Stimulated activated naive CD8-positive, alpha-beta T cell treated with anti-CD3 and anti-CD28 coated beads, Interleukin-15, amount 100 ng/mL, for 72 hours (primary cell): ENCODE results near the gene TPM3.
"Not testable (repeated sequence)": the region's sequence is repeated elsewhere in the genome, so short reads cannot be mapped to it uniquely, and the experiment has no call there.

Source experiments
- ATAC-seq: fragments of 150-1000 bp; cut with Tn5 transposase; 2 replicates; pipeline ENCODE4 v1.10.0; 2021; ENCODE audit warnings: mild to moderate bottlenecking, moderate library complexity
- DNase-seq, 2 donors: peaks; one replicate each; pipeline ENCODE4 v3.0.0; 2021 to 2022
- H3K27ac Mint-ChIP-seq, 2 donors: one replicate each; pipeline ENCODE4 v1.8.0; 2022; ENCODE audit warnings: mild to moderate bottlenecking in 2 of 2, mixed read lengths in 2 of 2, moderate library complexity in 2 of 2
- H3K27me3 Mint-ChIP-seq: one replicate; pipeline ENCODE4 v1.8.0; 2022; ENCODE audit warnings: mixed read lengths
- H3K4me1 Mint-ChIP-seq: one replicate; pipeline ENCODE4 v1.8.0; 2022; ENCODE audit warnings: mild to moderate bottlenecking, mixed read lengths
- H3K4me3 Mint-ChIP-seq, 2 donors: one replicate each; pipeline ENCODE4 v1.8.0; 2022; ENCODE audit warnings: mild to moderate bottlenecking in 2 of 2, mixed read lengths in 2 of 2, moderate library complexity in 1 of 2
- H3K9me3 Mint-ChIP-seq, 2 donors: one replicate each; pipeline ENCODE4 v1.8.0; 2022; ENCODE audit warnings: mixed read lengths in 2 of 2

The TPM3 gene

GRCh38 chr1:154219541-154219940 lies 27.6 kb upstream of the TPM3 start:
- peak overlapping the region; percentile 97 to 100 for H3K27ac Mint-ChIP-seq
- DNase-seq (no peak), ATAC-seq (no peak)
- no peaks in the 10 kb centered on the region for H3K27me3 Mint-ChIP-seq
- H3K9me3 Mint-ChIP-seq: peaks cover 6 to 12% of the 10 kb centered on the region in 2 donors
- H3K4me1 Mint-ChIP-seq: peaks cover 64% of the 10 kb centered on the region
- H3K4me3 Mint-ChIP-seq: peak overlapping the region; percentile 91 to 97

GRCh38 chr1:154218545-154218944 lies 26.6 kb upstream of the TPM3 start:
- no peaks in the 10 kb centered on the region for H3K27me3 Mint-ChIP-seq
- H3K4me3 Mint-ChIP-seq: peak overlapping the region; percentile 91 to 97
- no peak for DNase-seq
- no peak for ATAC-seq
- H3K4me1 Mint-ChIP-seq: peaks cover 63% of the 10 kb centered on the region
- H3K9me3 Mint-ChIP-seq: peaks cover 6 to 12% of the 10 kb centered on the region in 2 donors
- H3K27ac Mint-ChIP-seq: peak overlapping the region in 1 of 2 donors; percentile 100

GRCh38 chr1:154213274-154213673 lies 21.4 kb upstream of the TPM3 start:
- H3K9me3 Mint-ChIP-seq: no peaks in the 10 kb centered on the region
- H3K4me3 Mint-ChIP-seq: no peak overlapping the region
- peak; percentile 85 for ATAC-seq
- H3K27ac Mint-ChIP-seq: peak overlapping the region; percentile 63 to 87
- no peak for DNase-seq
- no peaks in the 10 kb centered on the region for H3K27me3 Mint-ChIP-seq
- H3K4me1 Mint-ChIP-seq: peaks cover 46% of the 10 kb centered on the region

- H3K4me1 Mint-ChIP-seq: peaks cover 41% of the 10 kb centered on the region
- no peak for ATAC-seq
- no peaks in the 10 kb centered on the region for H3K9me3 Mint-ChIP-seq
These were observed 20.2 kb upstream of the TPM3 start for GRCh38 chr1:154212083-154212482.

GRCh38 chr1:154208677-154209388 lies 16.9 kb upstream of the TPM3 start:
- Mint-ChIP-seq H3K4me1 (peaks cover 42% of the 10 kb centered on the region), H3K9me3 (no peaks in the 10 kb centered on the region), H3K4me3 (no peak overlapping the region), H3K27me3 (no peaks in the 10 kb centered on the region), H3K27ac (peak overlapping the region; percentile 6 to 35)
- ATAC-seq (peak; percentile 40), DNase-seq (no peak)

More at GRCh38 chr1:154212083-154212482, 20.2 kb upstream of the TPM3 start:
- H3K4me3 Mint-ChIP-seq: no peak overlapping the region
- no peak overlapping the region for H3K27ac Mint-ChIP-seq
- no peak for DNase-seq
- no peaks in the 10 kb centered on the region for H3K27me3 Mint-ChIP-seq

GRCh38 chr1:154207262-154207661 lies 15.4 kb upstream of the TPM3 start:
- no peaks in the 10 kb centered on the region for H3K9me3 Mint-ChIP-seq
- DNase-seq: no peak
- no peak for ATAC-seq
- no peaks in the 10 kb centered on the region for H3K27me3 Mint-ChIP-seq
- H3K4me3 Mint-ChIP-seq: no peak overlapping the region
- peak overlapping the region; percentile 81 for H3K27ac Mint-ChIP-seq
- peaks cover 40% of the 10 kb centered on the region for H3K4me1 Mint-ChIP-seq

GRCh38 chr1:154206196-154206595 lies 14.3 kb upstream of the TPM3 start, which contains the start of gene CFAP141:
Gene CFAP141, minus strand, starts transcription at chr1:154206333. Its CDS starts 26 bp downstream, at chr1:154206307.
- ATAC-seq (peak; percentile 92), DNase-seq (peak in 1 of 2 donors; percentile 41)
- H3K9me3 Mint-ChIP-seq: no peaks in the 10 kb centered on the region
- H3K4me3 Mint-ChIP-seq: no peak within 1 kb of the TSS
- H3K27me3 Mint-ChIP-seq: no peaks in the 10 kb centered on the region
- H3K27ac Mint-ChIP-seq: peak within 1 kb of the TSS; percentile 81 to 95
- peaks cover 40% of the 10 kb centered on the region for H3K4me1 Mint-ChIP-seq

GRCh38 chr1:154205778-154206177 lies 13.9 kb upstream of the TPM3 start:
- not testable (repeated sequence) for ATAC-seq, DNase-seq, H3K4me3 Mint-ChIP-seq, H3K27me3 Mint-ChIP-seq, H3K9me3 Mint-ChIP-seq
- H3K27ac Mint-ChIP-seq: peak overlapping the region; percentile 48 to 95
- H3K4me1 Mint-ChIP-seq: peaks cover 40% of the 10 kb centered on the region

- H3K4me3 Mint-ChIP-seq: no peak overlapping the region
- H3K4me1 Mint-ChIP-seq: peaks cover 9% of the 10 kb centered on the region
- no peak overlapping the region for H3K27ac Mint-ChIP-seq
- no peak for DNase-seq
- no peaks in the 10 kb centered on the region for H3K9me3 Mint-ChIP-seq
- H3K27me3 Mint-ChIP-seq: peaks cover 12% of the 10 kb centered on the region
- peak; percentile 23 for ATAC-seq
These were observed 7.6 kb upstream of the TPM3 start for GRCh38 chr1:154199563-154199879.

GRCh38 chr1:154198756-154199562 lies 7.1 kb upstream of the TPM3 start:
- peaks cover 18% of the 10 kb centered on the region for H3K27me3 Mint-ChIP-seq
- no peak overlapping the region for H3K4me3 Mint-ChIP-seq
- no peak overlapping the region for H3K27ac Mint-ChIP-seq
- H3K4me1 Mint-ChIP-seq: peaks cover 14% of the 10 kb centered on the region
- no peaks in the 10 kb centered on the region for H3K9me3 Mint-ChIP-seq
- DNase-seq (peak; percentile 33), ATAC-seq (peak; percentile 77)

GRCh38 chr1:154193821-154194220 lies 1.9 kb upstream of the TPM3 start:
- no peak for ATAC-seq
- peaks cover 48% of the 10 kb centered on the region for H3K27me3 Mint-ChIP-seq
- no peak overlapping the region for H3K4me3 Mint-ChIP-seq
- peak overlapping the region in 1 of 2 donors; percentile 82 for H3K27ac Mint-ChIP-seq
- H3K9me3 Mint-ChIP-seq: no peaks in the 10 kb centered on the region
- peaks cover 24% of the 10 kb centered on the region for H3K4me1 Mint-ChIP-seq
- no peak for DNase-seq

- H3K27me3 Mint-ChIP-seq: peaks cover 48% of the 10 kb centered on the region
These were observed 576 bp upstream of the TPM3 start for GRCh38 chr1:154192476-154192875.

GRCh38 chr1:154190550-154190949 lies 1.4 kb downstream of the TPM3 start:
- Mint-ChIP-seq H3K9me3 (no peaks in the 10 kb centered on the region), H3K4me1 (peaks cover 23% of the 10 kb centered on the region), H3K27me3 (peaks cover 46% of the 10 kb centered on the region), H3K4me3 (no peak overlapping the region), H3K27ac (no peak overlapping the region)
- DNase-seq (no peak), ATAC-seq (no peak)

More at GRCh38 chr1:154192476-154192875, 576 bp upstream of the TPM3 start:
- no peak for DNase-seq
- Mint-ChIP-seq H3K4me1 (peaks cover 24% of the 10 kb centered on the region), H3K9me3 (no peaks in the 10 kb centered on the region), H3K27ac (no peak overlapping the region), H3K4me3 (no peak overlapping the region)
- ATAC-seq: no peak

GRCh38 chr1:154186852-154187501 lies 4.9 kb downstream of the TPM3 start:
- no peak overlapping the region for H3K4me3 Mint-ChIP-seq
- H3K4me1 Mint-ChIP-seq: peaks cover 3% of the 10 kb centered on the region
- peaks cover 10% of the 10 kb centered on the region for H3K27me3 Mint-ChIP-seq
- DNase-seq: no peak
- H3K27ac Mint-ChIP-seq: no peak overlapping the region
- ATAC-seq: no peak
- H3K9me3 Mint-ChIP-seq: no peaks in the 10 kb centered on the region

- H3K27me3 Mint-ChIP-seq: peaks cover 2% of the 10 kb centered on the region
- H3K9me3 Mint-ChIP-seq: no peaks in the 10 kb centered on the region
- H3K4me3 Mint-ChIP-seq: no peak overlapping the region
- DNase-seq (peak; percentile 70 to 79), ATAC-seq (no peak)
- H3K4me1 Mint-ChIP-seq: peaks cover 5% of the 10 kb centered on the region
- H3K27ac Mint-ChIP-seq: no peak overlapping the region
These were observed 5.7 kb downstream of the TPM3 start for GRCh38 chr1:154186177-154186576.
